Epidermal melanocyte (primary cell): Measurements from ENCODE around the gene PTCD1.
A peak's percentile ranks its signal among the peaks of the same experiment; 100 is the strongest.
"Not testable (repeated sequence)": the region's sequence is repeated elsewhere in the genome, so short reads cannot be mapped to it uniquely, and the experiment has no call there.

Source experiments
- DNase-seq: peaks from one replicate; pipeline ENCODE4 v3.0.0; 2011; ENCODE audit warnings: low spot score; ENCODE audit not compliant: insufficient read length

Gene PTCD1

GRCh38 chr7:99389772-99390171 lies 48.8 kb downstream of the PTCD1 start:
- DNase-seq: no peak

- no peak for DNase-seq
These were observed 50.7 kb downstream of the PTCD1 start for GRCh38 chr7:99387912-99388311.

GRCh38 chr7:99387239-99387635 lies 51.4 kb downstream of the PTCD1 start:
- not testable (repeated sequence) for DNase-seq

- no peak for DNase-seq
These were observed 51.9 kb downstream of the PTCD1 start for GRCh38 chr7:99386584-99387238.

GRCh38 chr7:99385564-99385963 lies 53.0 kb downstream of the PTCD1 start:
- DNase-seq: no peak

- DNase-seq: no peak
These were observed 54.1 kb downstream of the PTCD1 start for GRCh38 chr7:99384523-99384922.

GRCh38 chr7:99383791-99384370 lies 54.7 kb downstream of the PTCD1 start:
- no peak for DNase-seq

GRCh38 chr7:99383203-99383602 lies 55.4 kb downstream of the PTCD1 start:
- DNase-seq: no peak

- DNase-seq: no peak
These were observed 56.9 kb downstream of the PTCD1 start for GRCh38 chr7:99381664-99382075.

- no peak for DNase-seq
These were observed 57.6 kb downstream of the PTCD1 start for GRCh38 chr7:99380823-99381663.

- no peak for DNase-seq
These were observed 58.4 kb downstream of the PTCD1 start for GRCh38 chr7:99380032-99380822.

GRCh38 chr7:99379693-99380031 lies 58.9 kb downstream of the PTCD1 start:
- not testable (repeated sequence) for DNase-seq

- DNase-seq: peak; percentile 76
These were observed 59.5 kb downstream of the PTCD1 start for GRCh38 chr7:99379043-99379577.

GRCh38 chr7:99375070-99375807 lies 63.4 kb downstream of the PTCD1 start:
- peak; percentile 82 for DNase-seq

- DNase-seq: peak; percentile 80
These were observed 64.2 kb downstream of the PTCD1 start, which contains the start of gene ARPC1B for GRCh38 chr7:99374111-99375064. Gene ARPC1B (plus strand): TSS chr7:99374730. CDS start chr7:99385715, 10,985 bp downstream.

GRCh38 chr7:99373091-99374066 lies 65.2 kb downstream of the PTCD1 start:
- no peak for DNase-seq

- DNase-seq: peak; percentile 81
These were observed 66.1 kb downstream of the PTCD1 start for GRCh38 chr7:99372275-99373090.
